Smooth muscle cell (in vitro differentiated cells): ENCODE results near the gene SLC25A29. TPM values are rescaled to one million over a fixed set of nuclear protein-coding genes. Genes with fewer than 3 reads are reported as not detected.

Source experiments
- DNase-seq: peaks from one replicate; lab custom pipeline; 2025; ENCODE audit not compliant: unreplicated experiment; lab: John Stamatoyannopoulos, UW
- H2AFZ ChIP-seq: fragments of 200-600 bp; sonication (generic); 2 replicates; pipeline ENCODE4 v1.6.0; 2016; ENCODE audit warnings: antibody characterized with exemption, low read depth, mild to moderate bottlenecking
- H3F3A ChIP-seq: fragments of 200-600 bp; sonication (generic); 2 replicates; pipeline ENCODE4 v1.6.0; 2017; ENCODE audit warnings: antibody characterized with exemption, low read depth
- H3K27ac ChIP-seq: fragments of 200-600 bp; sonication (generic); 2 replicates; pipeline ENCODE4 v1.5.1; 2016; ENCODE audit warnings: low read depth, mild to moderate bottlenecking
- H3K27me3 ChIP-seq: fragments of 200-600 bp; sonication (generic); 2 replicates; pipeline ENCODE4 v1.6.1; 2016; ENCODE audit warnings: low read depth, mild to moderate bottlenecking
- H3K36me3 ChIP-seq: fragments of 200-600 bp; sonication (generic); 2 replicates; pipeline ENCODE4 v1.5.1; 2016; ENCODE audit warnings: low read depth
- H3K4me1 ChIP-seq: fragments of 200-600 bp; sonication (generic); 2 replicates; pipeline ENCODE4 v1.5.1; 2016; ENCODE audit warnings: low read depth
- H3K4me2 ChIP-seq: fragments of 200-600 bp; sonication (generic); 2 replicates; pipeline ENCODE4 v1.6.0; 2016; ENCODE audit warnings: mild to moderate bottlenecking
- H3K4me3 ChIP-seq: fragments of 200-600 bp; sonication (generic); 2 replicates; pipeline ENCODE4 v1.5.1; 2016; ENCODE audit warnings: mild to moderate bottlenecking
- H3K79me2 ChIP-seq: fragments of 200-600 bp; sonication (generic); 2 replicates; pipeline ENCODE4 v1.6.0; 2016; ENCODE audit warnings: low read depth, mild to moderate bottlenecking
- H3K9ac ChIP-seq: fragments of 200-600 bp; sonication (generic); 2 replicates; pipeline ENCODE4 v1.6.0; 2016; ENCODE audit warnings: low read depth
- H3K9me3 ChIP-seq: fragments of 200-600 bp; sonication (generic); replicated peaks from 2 replicates; pipeline ENCODE4 v1.5.1; 2016; ENCODE audit warnings: low read depth
- H4K20me1 ChIP-seq: fragments of 200-600 bp; sonication (generic); 2 replicates; pipeline ENCODE4 v1.6.0; 2016; ENCODE audit warnings: low read depth
- CTCF ChIP-seq: fragments of 200-600 bp; sonication (generic); IDR thresholded peaks from 2 replicates; pipeline ENCODE4 v1.5.1; 2017; ENCODE audit warnings: borderline replicate concordance, mild to moderate bottlenecking, antibody characterized with exemption; ENCODE audit not compliant: insufficient read depth, poor library complexity, severe bottlenecking
- WGBS: methylation state at CpG from one replicate; pipeline ENCODE4 v1.1.7; 2016; ENCODE audit warnings: low lambda C conversion rate; 5-methylcytosine and 5-hydroxymethylcytosine counted together
- polyA plus RNA-seq: library from polyadenylated mRNA; unstranded; fragments of >200 nt; fragmentation: Nextera tagmentation; extraction: Ambion mirVana; gene quantifications from 2 replicates; pipeline ENCODE4 v1.2.1, GENCODE V29; 2016
- total RNA-seq: library from RNA; depleted of rRNA; stranded (reverse); fragments of >200 nt; gene quantifications from 2 replicates; pipeline ENCODE4 v1.2.3, GENCODE V29; 2014

The SLC25A29 gene
- total and polyA plus RNA-seq, 2 experiments from 2014 or later: 27.5 to 31.8 TPM

- DNase-seq: no peak
- H3K9me3 ChIP-seq: no peaks in the 10 kb centered on the region
- 77% methylated on average over 8 of the region's 8 CpGs for WGBS
- no peaks in the 10 kb centered on the region for H3K27me3 ChIP-seq
- H3K27ac ChIP-seq: peak overlapping the region; percentile 82
- H3F3A ChIP-seq: no peaks in the 10 kb centered on the region
- peak overlapping the region; percentile 36 for H3K9ac ChIP-seq
- H3K4me1 ChIP-seq: no peaks in the 10 kb centered on the region
- H2AFZ ChIP-seq: no peak overlapping the region
- H3K79me2 ChIP-seq: no peaks in the 10 kb centered on the region
- H3K36me3 ChIP-seq: peaks cover 7% of the 10 kb centered on the region
- no peak overlapping the region for H3K4me3 ChIP-seq
- H3K4me2 ChIP-seq: peak overlapping the region; percentile 8
- no peak for TF ChIP-seq CTCF
- no peaks in the 10 kb centered on the region for H4K20me1 ChIP-seq
These were observed 35.2 kb upstream of the SLC25A29 start for GRCh38 chr14:100341301-100342031.

- H3K9me3 ChIP-seq: no peaks in the 10 kb centered on the region
- no peaks in the 10 kb centered on the region for H3K27me3 ChIP-seq
- H3K4me1 ChIP-seq: no peaks in the 10 kb centered on the region
- no peak overlapping the region for H3K4me3 ChIP-seq
- TF ChIP-seq CTCF: no peak
- peak overlapping the region; percentile 36 for H3K9ac ChIP-seq
- H3K36me3 ChIP-seq: peaks cover 9% of the 10 kb centered on the region
- H3F3A ChIP-seq: no peaks in the 10 kb centered on the region
- WGBS: 81% methylated on average over 6 of the region's 6 CpGs
- H3K4me2 ChIP-seq: no peak overlapping the region
- H4K20me1 ChIP-seq: no peaks in the 10 kb centered on the region
- no peaks in the 10 kb centered on the region for H3K79me2 ChIP-seq
- no peak for DNase-seq
- H2AFZ ChIP-seq: no peak overlapping the region
- peak overlapping the region; percentile 82 for H3K27ac ChIP-seq
These were observed 34.2 kb upstream of the SLC25A29 start for GRCh38 chr14:100340423-100340813.

- no peak overlapping the region for H2AFZ ChIP-seq
- no peaks in the 10 kb centered on the region for H3K27me3 ChIP-seq
- H3K4me3 ChIP-seq: no peak overlapping the region
- no peaks in the 10 kb centered on the region for H3K4me1 ChIP-seq
- H3K9me3 ChIP-seq: no peaks in the 10 kb centered on the region
- no peak for DNase-seq
- WGBS: 98% methylated on average over 6 of the region's 6 CpGs
- H3K27ac ChIP-seq: no peak overlapping the region
- TF ChIP-seq CTCF: no peak
- H3F3A ChIP-seq: no peaks in the 10 kb centered on the region
- H3K4me2 ChIP-seq: no peak overlapping the region
- peaks cover 9% of the 10 kb centered on the region for H3K36me3 ChIP-seq
- H3K79me2 ChIP-seq: no peaks in the 10 kb centered on the region
- no peak overlapping the region for H3K9ac ChIP-seq
- no peaks in the 10 kb centered on the region for H4K20me1 ChIP-seq
These were observed 33.6 kb upstream of the SLC25A29 start for GRCh38 chr14:100339766-100340422.
